GM18907 (cell line): Measurements from ENCODE around the gene TECTB.

ENCODE experiments used
- ATAC-seq: cut with Tn5 transposase; IDR thresholded peaks from one replicate; pipeline ENCODE4 v1.9.1; 2021; ENCODE audit warnings: mild to moderate bottlenecking, moderate library complexity; ENCODE audit not compliant: unreplicated experiment

The TECTB gene

DNA sequence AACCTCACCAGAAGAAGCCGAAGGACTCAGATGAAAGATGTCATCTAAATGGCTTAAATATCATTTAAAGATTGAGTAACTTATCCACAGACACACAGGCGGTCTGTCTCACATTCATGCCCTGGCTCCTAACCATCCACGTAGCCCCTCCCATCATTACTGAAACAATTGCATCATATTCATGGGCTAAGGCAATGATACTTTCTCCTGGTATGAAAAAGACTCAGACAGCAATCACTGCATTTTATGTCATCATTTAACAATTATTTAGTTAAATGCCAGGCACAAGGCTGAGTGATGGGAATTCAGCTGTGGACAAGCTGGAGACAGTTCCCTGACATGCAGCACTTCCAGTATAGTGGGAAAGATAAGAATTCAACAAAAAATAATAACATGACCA is 11.2 kb upstream of the TECTB start:
- no peak for ATAC-seq

DNA sequence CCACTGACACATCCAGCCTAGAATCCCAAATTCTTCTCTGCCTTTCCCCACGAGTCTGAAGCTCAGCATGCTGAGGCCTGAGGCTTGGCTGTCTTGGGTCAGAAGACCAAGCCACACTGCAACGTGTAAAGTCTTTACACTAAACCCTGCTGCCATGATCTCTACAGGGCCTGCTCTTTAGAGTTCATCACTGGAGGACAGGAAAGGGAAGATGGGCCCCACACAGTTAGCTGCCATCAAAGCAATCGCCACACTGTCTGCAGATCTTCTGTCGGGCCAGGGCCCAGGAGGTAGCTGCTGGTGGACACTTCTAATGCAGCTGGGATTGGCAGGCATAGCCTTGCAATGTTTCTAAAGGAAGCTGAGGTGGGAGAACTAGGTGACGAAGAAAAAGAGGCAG is 8.4 kb upstream of the TECTB start:
- ATAC-seq, result no peak

DNA sequence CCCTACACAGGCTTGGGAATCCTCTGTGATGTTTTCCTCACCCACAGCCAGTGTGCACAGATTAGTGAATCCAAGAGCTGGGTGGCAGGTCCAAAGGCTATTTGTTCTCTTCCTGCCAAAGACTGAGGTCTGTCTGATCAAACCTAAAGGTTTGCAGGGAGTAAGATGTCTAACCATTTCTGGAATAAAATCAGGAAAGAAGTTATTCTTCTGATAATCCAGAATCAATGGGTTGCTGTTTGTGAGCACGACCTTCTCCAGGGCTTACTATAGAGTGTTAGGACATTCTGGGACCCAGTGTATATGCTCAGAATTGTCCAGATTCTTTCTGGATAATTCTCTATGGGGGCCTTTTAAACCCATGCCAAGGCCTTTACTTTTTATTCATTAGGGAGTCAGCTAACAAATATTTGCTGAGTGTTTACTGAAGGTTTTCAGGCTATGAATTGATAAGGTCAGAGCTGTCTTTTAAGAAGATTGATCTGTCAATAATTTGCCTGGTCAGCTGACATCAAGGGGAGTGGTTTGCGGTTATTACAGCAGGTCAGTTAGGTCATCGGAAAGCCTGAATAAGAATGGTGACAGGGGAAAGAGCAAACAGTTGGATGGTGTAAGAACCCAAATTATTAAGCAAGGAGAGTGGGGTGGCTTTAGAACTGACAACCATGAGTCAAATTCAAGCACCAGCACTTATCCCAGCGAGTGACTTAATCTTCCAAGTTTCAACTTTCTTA is 7.5 kb upstream of the TECTB start:
- no peak for ATAC-seq

DNA sequence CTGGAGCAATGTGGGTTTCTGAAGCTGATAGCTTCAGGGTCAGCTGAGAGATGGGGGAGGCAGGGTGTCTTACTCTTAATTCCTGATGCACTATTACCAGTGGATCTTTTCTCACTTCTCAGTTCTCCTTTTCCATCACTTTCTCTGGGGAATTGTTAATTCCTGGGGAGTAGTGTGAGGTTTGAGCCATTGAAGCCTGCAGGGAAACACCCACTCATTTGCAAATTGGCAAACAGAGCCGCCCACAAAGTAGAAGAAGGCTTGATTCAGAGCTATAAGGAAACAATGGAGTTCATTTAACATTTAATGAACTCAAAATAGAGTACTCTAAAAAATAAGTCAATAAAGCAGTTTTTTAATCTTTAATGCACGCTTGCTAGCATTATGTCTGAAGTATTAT is 4.3 kb upstream of the TECTB start:
- ATAC-seq, result no peak

DNA sequence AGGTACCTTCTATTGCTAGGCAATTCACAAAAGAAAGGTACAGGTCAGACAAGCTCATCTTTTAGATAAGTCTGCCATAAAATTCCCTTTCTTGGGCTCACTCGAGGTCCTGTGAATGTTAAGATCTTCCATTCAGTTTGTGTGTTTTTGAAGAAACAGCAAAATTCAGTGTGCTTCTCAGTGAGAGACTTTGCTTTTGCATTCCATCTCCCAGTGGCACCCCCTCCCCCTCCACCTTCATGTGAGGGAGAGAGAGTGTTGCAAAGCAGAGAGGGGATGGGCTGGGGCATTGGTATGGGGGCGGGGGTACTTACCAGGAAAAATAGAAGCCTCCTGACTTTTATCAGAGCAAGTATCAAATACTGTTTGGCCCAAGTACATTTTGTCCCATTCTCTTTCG is 3.8 kb upstream of the TECTB start:
- ATAC-seq, result no peak

DNA sequence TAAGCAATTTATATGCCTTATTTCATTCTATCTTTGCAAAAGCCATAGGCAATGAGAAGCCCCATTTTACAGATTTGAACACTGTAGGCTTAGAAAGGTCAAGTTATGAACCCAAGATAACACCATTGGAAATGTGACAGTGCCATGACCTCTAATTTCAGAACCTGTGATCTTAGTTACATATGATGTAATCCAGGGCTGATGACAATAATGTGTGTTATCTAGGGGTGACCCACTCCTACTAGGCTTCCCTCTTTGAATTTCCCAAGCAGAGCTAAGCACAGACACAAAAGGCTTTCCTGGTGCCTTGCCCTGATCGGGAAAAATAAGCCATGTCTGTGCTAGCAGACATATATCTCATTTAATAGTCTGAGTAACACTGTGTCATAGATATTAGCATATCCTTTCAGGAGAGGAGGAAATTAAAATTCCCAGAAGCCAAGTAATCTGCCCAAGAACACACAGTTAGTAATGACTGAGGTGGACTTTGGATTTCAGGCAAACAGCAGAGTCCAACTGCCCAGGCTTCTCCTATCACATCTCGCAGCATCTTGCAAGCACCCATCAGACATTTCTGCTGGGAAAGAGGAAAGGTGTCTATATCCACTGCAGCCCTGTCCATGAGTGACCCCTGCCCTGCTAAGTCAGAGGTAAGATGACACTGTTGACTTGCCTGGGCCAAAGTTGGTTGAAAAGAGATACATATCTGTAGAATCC is 2.8 kb upstream of the TECTB start:
- ATAC-seq, result no peak

DNA sequence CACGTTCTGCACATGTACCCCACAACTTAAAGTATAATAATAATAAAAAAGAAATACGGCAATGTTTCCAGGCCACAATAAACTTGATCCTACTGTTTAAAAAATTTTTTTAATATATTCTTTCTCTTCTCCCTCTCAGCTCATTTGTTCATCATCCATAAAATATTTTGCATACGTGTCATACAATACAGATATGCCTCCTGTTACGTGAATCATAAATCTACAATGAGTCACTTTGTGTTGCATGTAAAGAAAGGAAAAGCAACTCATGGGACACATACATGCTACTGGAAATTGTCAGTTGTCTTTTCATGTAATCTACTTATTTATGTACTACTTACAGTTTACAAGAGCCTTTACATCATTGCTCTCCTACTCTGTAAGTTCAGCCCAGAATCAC is 1.1 kb upstream of the TECTB start:
- no peak for ATAC-seq

DNA sequence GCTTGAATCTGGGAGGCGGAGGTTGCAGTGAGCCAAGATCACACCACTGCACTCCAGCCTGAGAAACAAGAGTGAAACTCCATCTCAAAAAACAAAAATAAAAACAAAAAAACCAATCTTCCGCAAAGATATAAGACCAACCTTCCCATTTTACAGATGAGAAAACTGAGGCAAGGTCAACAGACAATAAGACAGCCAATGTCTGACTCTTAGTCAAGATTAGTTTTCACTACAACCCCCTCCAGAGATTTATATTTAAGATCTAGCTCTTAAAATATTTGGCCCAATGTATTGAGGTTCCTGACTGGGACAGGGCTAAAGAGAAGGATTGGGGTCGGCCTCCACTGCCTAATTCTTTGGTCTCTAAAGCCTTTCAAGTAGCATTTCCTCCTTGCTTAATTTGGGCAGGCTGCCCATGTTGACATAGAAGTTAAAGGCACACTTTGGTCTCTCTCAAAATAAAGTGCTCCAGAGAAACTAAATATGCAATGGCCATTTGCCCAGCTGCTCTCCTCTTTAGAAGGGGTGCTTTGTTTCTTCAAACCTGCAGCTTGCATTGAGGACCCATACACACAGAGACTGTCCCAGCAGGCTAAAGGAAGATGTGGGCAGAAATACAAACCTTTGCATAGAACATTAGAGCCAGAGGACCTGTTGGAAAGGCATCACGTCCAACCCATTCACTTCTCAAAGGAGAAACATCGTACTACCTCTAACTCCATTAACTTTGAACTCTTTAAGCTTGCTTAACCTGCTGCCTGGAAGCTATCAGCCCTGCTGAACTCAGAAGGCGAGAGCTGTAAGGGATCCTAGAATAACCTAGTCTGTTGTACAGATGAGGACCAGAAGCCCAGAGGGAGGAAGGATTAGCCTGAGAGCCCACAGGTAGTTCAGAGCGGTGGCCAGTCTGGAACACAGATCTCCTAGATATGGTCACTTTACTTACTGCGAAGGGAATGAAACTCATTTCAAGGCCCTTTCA is 3.9 kb downstream of the TECTB start:
- no peak for ATAC-seq

DNA sequence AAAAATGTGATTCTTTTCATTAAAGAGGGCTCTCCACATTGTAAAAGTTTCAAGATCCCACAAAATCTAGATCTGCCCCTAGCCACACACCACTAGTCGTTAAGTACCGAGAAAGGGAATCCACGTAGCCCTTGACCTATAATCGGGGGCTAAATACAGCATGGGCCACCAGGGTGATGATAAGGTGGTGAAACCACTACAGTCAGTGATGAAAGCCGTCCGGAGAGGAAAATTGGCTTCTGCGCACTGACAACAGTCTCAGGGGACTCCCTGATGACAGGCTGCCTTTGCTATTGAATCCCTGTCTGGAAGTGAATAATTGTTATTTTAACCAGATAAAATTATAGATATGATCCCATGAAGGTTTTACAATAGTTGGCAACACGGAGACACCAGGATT is 4.6 kb downstream of the TECTB start:
- no peak for ATAC-seq

DNA sequence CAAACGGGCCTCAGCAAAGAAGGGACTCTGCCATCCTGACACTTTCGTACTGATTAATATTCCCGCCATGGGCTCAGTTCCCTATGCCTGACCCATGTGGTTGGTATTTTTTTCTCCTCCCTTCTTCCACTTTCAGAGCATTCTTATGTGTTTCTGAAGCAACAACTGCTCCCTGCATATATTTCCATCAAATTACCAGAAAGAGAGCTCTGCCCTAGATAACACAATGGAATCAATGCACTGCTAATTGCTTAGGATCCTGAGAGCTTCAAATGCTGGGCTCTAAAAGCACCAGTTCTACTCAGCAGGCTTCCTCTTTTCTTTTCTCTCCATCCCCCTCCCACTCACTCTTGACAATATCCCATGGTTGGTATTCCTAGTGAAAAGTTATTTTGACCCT is 5.3 kb downstream of the TECTB start:
- no peak for ATAC-seq

DNA sequence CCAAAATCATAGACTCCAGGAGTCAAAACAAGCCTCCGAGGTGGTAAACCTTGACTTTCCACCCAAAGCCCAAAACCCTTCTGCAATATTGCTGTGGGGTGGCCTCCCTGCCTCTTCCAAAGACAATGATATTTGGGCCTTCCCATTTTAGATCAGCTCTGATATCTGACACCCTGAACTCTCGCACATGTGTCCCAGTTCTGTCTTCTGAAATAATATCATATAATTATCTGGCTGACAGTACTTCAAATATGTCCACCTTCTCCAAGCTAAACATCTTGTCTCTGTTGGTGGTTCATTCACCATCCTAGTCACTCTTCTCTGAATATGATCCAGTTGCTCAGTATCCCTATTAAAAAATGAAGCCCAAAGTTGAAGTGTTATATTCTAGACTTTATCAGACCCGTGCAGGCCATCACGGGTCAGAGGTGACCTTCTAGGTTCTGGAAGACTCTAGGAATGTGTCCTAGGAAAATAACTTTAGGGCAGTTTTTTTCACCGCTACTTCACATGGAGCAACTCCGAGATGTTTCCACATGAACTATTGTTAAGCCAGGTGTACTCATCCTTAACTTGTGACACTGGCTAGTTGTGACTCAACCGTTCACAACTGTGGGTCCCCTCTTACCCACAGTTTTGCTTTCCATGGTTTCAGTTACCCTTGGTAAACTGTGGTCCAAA is 6.3 kb downstream of the TECTB start:
- ATAC-seq, result no peak

DNA sequence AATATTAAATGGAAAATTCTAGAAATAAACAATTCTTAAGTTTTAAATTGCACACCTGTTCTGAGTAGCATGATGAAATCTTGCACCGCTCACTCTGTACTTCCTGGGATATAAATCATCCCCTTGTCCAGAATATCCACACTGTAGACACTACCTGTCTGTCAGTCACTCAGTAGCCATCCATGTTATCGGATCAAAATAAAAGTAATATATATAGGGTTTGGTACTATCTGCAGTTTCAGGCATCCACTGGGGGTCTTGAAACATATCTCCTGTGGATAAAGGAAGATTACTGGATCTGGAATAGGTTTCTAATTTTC is 6.8 kb downstream of the TECTB start:
- ATAC-seq, result no peak

DNA sequence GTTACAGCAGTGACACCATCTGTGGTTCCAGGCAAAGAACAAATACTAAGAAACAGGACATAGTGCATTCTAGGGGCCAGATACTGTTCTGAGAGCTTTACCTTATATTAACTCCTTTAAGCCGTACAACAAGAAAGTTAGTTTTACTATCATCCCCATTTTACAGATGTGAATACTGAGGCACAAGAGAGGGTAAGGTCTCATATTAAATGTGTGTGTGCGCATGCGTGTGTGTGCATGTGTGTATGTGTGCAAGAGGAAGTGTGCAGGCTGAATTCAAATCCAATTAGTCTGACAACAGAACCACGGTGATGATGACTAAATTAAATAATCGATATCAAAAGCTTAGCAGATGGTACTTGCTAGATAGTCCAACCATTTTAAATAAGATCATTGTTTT is 11.0 kb downstream of the TECTB start:
- ATAC-seq, result no peak

DNA sequence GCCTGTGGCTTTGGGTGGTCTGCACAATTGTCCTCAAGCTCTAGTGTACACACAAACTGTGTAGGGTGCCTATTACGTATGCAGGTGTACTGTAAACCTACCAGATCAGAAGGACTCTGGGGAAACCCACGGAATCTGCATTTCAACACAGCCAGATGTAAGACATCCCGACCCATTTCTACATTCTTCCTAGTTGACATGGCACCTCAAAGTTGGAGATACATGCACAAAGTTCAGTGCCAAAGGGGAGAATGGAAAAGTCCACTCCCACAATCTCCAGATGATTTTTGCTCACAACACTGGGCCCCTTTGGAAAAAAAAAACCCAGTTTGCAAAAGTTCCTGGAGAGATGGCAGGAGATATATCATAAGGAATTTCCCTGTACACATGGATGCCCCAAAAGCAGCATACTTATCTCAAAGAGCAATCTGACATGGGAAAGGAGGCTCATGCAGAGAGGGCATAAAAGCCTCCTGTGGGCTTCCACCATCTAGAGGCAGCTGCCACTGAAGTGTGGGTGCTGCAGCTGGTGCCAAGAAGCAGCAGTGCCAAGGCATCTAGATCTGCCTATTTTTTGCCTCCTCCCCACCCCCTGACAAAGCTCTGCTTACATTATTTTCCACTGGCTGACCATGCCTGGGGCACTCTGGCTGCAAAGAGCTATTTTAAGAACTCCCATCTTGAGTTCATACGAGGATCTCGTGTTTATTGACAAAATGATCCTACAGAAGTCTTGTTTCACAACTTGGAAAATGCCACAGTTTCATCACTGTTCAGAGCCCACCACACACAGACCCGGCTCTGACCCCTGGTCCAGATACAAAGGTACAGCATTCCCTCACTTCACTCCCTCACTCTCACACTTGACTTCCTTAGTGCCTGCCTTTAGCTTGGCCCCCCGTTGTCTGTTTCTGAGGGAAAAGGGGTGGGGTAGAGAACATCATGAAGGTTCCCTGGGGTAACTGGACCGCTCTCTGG is 12.9 kb downstream of the TECTB start:
- ATAC-seq, result no peak

DNA sequence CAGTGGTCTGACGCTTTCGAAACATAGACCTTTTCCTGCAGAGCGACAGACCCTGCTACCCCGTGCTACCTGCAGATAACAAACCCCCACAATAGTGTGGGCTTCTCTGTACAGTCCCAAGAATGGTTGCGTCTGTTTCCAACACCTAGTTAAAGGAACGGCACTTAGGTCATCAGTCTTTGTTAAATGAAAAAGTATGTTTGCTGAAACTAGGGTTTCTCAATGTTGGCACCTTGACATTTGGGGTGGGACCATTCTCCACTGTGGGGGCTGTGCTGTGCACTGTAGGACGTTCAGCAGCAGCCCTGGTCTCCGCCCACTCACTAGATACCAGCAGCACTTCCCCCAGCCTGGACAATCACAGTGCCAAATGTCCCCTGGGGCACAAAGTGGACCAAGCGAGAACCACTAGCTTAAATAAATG is 13.7 kb downstream of the TECTB start:
- no peak for ATAC-seq

DNA sequence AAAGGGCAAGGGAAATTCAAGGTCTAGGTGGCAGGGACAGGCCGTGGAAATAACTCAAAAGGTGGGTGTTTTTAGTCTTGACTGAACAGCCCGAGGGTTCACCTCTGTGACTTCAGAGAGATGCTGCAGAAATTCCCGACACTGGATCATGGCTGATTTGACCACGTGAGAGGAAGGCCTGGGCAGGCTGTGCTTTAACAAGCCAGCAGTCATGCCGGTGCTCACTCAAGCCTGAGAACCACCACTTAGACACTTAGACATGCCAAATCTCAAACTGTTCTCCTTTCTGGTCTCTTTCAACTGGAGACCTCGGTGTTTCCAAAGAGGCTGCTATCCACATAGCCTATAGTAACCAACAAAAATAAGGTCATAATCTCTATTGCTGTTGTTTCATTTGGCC is 15.4 kb downstream of the TECTB start:
- no peak for ATAC-seq

DNA sequence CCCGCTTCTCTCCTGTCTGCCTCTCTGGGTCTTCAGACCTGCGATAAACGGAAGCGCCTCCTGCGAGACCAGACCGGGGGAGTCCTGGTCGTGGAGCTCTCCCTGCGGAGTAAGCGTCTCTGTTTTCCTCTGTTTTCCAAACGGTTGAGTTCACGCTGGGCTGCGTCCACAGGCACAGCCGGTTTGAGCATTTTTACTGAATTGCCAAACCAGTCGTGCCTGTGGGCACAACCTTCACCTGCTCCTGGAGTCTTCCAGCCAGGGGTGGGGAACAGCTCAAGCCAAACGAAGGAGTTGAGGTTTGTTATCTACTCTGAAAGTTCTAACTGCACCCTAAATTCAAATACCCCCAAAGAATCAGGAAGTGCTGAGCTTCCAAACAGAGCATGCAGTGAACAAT is 16.3 kb downstream of the TECTB start:
- ATAC-seq, result no peak

DNA sequence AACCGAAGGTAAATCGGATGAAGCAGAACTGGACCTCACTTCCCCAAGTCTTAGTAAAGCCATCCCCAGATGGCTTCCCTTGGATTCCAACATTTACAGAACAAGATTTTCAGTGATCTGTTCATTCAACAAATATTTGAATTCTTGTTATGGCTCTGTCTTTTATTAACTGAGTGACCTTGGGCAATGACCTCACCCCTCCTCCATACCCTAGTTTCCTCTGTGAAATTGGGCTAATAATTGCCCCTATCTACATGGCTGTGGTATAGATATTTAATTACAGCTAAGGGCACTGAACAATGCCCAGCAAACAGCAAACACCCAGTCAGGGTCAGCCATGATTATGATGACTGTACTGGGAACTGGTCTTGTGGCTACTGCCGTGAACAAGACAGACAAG is 19.1 kb downstream of the TECTB start:
- ATAC-seq, result no peak

DNA sequence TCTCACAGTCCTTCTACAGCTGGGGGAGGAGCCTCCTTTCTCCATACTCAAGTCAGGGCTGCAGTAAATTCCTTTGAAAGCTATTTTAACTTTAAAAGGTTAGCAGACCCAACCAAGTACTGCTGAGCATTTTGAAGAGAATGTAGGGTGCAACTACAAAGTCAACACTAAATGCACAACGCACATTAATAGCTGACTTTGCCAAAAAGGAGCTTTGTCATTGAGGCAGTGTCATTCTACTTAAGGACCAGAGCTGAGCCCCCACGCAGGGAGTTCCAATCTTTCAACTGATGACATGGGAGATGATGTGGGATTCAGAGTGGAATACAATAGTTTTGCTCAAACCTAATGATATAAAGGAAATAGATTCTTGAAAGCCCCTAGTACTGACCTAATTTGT is 20.3 kb downstream of the TECTB start:
- no peak for ATAC-seq

DNA sequence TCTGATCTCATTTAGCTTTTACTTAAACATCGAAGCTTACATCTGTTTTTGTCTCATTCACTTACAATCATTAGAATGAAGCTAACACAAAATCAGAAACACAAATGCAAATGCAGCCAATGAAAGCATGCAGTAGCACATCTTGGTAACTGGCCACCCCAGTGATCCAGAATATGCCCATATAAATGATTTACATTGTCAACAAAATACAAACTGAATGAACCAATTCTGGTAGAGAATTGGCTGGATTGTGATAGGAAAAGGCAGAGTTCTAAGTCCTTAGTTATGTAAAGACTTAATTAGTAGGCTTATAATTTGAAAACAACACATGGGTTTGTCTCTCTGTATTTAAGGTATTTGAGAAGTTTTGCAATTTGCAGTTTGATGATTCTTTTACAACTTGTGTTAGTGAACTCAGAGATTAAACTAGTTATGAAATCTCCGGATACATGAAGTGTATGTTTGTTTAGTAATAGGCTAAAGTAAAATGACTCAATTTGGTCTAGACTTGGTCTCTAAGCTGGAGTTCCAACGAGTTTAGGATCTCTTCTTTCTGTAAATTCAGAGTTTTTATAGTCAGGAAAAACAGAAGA is 21.2 kb downstream of the TECTB start:
- ATAC-seq, result no peak
